HCT116 (cell line): ENCODE results near the gene MYOZ2. TPM values are rescaled to one million over a fixed set of nuclear protein-coding genes. Genes with fewer than 3 reads are reported as not detected.

ENCODE experiments used
- ATAC-seq: fragments of 200-7000 bp; cut with Tn5 transposase; 2 replicates; pipeline ENCODE4 v1.9.1; 2020; ENCODE audit warnings: mild to moderate bottlenecking, moderate library complexity
- BruUV-seq: library from RNA; stranded (reverse); fragments of 400-500 nt; replicated peaks from 2 replicates; lab custom pipeline; 2021; lab: Mats Ljungman, UMichigan
- CTCF ChIA-PET: fragments of 300-600 bp; sonication (Branson Sonifier 250); formaldehyde crosslinking; loops from one replicate; lab custom pipeline; 2021; ENCODE audit warnings: antibody characterized with exemption; lab: Charles Lee
- POLR2A ChIA-PET: fragments of 300-600, 350-600 bp; sonication (Branson Sonifier 250); formaldehyde crosslinking; loops from one replicate; lab custom pipeline; 2021; ENCODE audit warnings: antibody characterized with exemption; lab: Charles Lee
- RAD21 ChIA-PET, 2 experiments: fragments of 300-600 bp; sonication (Branson Sonifier 250); formaldehyde crosslinking; loops; one replicate each; lab custom pipeline; 2023; ENCODE audit warnings: low total read pairs in 2 of 2; ENCODE audit not compliant: uncharacterized antibody in 2 of 2, unreplicated experiment in 2 of 2, low non-redundant PET in 1 of 2; lab: Charles Lee
- DNase-seq: peaks from one replicate; pipeline ENCODE4 v3.0.0-alpha.2; 2010; ENCODE audit warnings: low read depth, low spot score
- H2AFZ ChIP-seq: fragments of 200-600 bp; shearing (Covaris generic), sonication (generic); 2 replicates; pipeline ENCODE4 v1.6.1; 2017; ENCODE audit warnings: low read depth, mixed run types, mixed read lengths, antibody characterized with exemption, low read length; ENCODE audit not compliant: poor library complexity, severe bottlenecking
- H3K27ac ChIP-seq: 2 replicates; pipeline ENCODE4 v1.5.1; 2012; ENCODE audit warnings: low read depth, low read length
- H3K27me3 ChIP-seq: fragments of 200-600 bp; sonication (generic); 2 replicates; pipeline ENCODE4 v1.6.1; 2016; ENCODE audit warnings: mixed run types, low read length, mixed read lengths; ENCODE audit not compliant: insufficient read depth
- H3K36me3 ChIP-seq, 2 experiments: fragments of 200-500 bp in 1 of 2; fragments of 200-600 bp in 1 of 2; sonication (Bioruptor generic) in 1 of 2; sonication (generic) in 1 of 2; 2 replicates each; pipeline versions ENCODE4 v1.5.1 to v1.6.1; 2014 to 2016; ENCODE audit warnings: low read length in 2 of 2, inconsistent platforms in 1 of 2, mixed read lengths in 1 of 2, mixed run types in 1 of 2; ENCODE audit not compliant: insufficient read depth in 2 of 2, control insufficient read depth in 1 of 2
- H3K4me1 ChIP-seq, 2 experiments: fragments of 200-600 bp in 1 of 2; sonication (generic) in 1 of 2; 2 replicates each; pipeline versions ENCODE4 v1.5.1 to v1.6.1; 2012 to 2017; ENCODE audit warnings: low read length in 2 of 2, inconsistent platforms in 1 of 2, mild to moderate bottlenecking in 1 of 2, mixed read lengths in 1 of 2, mixed run types in 1 of 2, moderate library complexity in 1 of 2; ENCODE audit not compliant: insufficient read depth in 2 of 2, control insufficient read depth in 1 of 2
- H3K4me2 ChIP-seq: fragments of 200-600 bp; sonication (generic); 2 replicates; pipeline ENCODE4 v1.6.1; 2017; ENCODE audit warnings: mixed run types, low read length, mixed read lengths
- H3K4me3 ChIP-seq, 2 experiments: fragments of 200-600 bp in 1 of 2; sonication (generic) in 1 of 2; replicated peaks in 1 of 2; 2 replicates each; pipeline ENCODE4 v1.5.1; 2011 to 2016; ENCODE audit warnings: low read length in 2 of 2, control low read depth in 1 of 2, low read depth in 1 of 2, mild to moderate bottlenecking in 1 of 2, mixed read lengths in 1 of 2, mixed run types in 1 of 2
- H3K79me2 ChIP-seq: fragments of 200-600 bp; sonication (generic); 2 replicates; pipeline ENCODE4 v1.6.1; 2017; ENCODE audit warnings: mild to moderate bottlenecking, mixed run types, low read length, moderate library complexity, mixed read lengths; ENCODE audit not compliant: insufficient read depth
- H3K9ac ChIP-seq: fragments of 200-600 bp; sonication (generic); 2 replicates; pipeline ENCODE4 v1.6.1; 2016; ENCODE audit warnings: low read length, mixed read lengths
- H3K9me2 ChIP-seq: fragments of 200-600 bp; sonication (generic), shearing (Covaris generic); 2 replicates; pipeline ENCODE4 v1.6.1; 2017; ENCODE audit warnings: mixed run types, mild to moderate bottlenecking, moderate library complexity; ENCODE audit not compliant: insufficient read depth
- H3K9me3 ChIP-seq, 2 experiments: fragments of 200-500 bp in 1 of 2; fragments of 200-600 bp in 1 of 2; sonication (Bioruptor generic) in 1 of 2; sonication (generic) in 1 of 2; 2 replicates each; pipeline ENCODE4 v1.6.1; 2014 to 2017; ENCODE audit warnings: low read length in 2 of 2, mixed read lengths in 2 of 2, inconsistent platforms in 1 of 2, low read depth in 1 of 2, mild to moderate bottlenecking in 1 of 2, mixed run types in 1 of 2, moderate library complexity in 1 of 2; ENCODE audit not compliant: control insufficient read depth in 1 of 2, insufficient read depth in 1 of 2
- H4K20me1 ChIP-seq: fragments of 200-600 bp; sonication (generic), shearing (Covaris generic); 2 replicates; pipeline ENCODE4 v1.6.1; 2017; ENCODE audit warnings: mixed run types, mild to moderate bottlenecking, moderate library complexity; ENCODE audit not compliant: insufficient read depth
- EZH2 ChIP-seq: fragments of 200-600 bp; sonication (generic); IDR thresholded peaks from 2 replicates; pipeline ENCODE4 v1.6.1; 2017; ENCODE audit warnings: antibody characterized with exemption, mixed run types
- FOSL1 ChIP-seq: IDR thresholded peaks from 2 replicates; pipeline ENCODE4 v1.6.1; 2012; ENCODE audit warnings: low read depth
- POLR2A ChIP-seq: IDR thresholded peaks from 2 replicates; pipeline ENCODE4 v1.7.0; 2011; ENCODE audit warnings: borderline replicate concordance; ENCODE audit not compliant: insufficient read depth, insufficient read length; ENCODE audit errors: extremely low read depth
- RAD21 ChIP-seq: IDR thresholded peaks from 2 replicates; pipeline ENCODE4 v1.6.1; 2012; ENCODE audit warnings: low read depth, mild to moderate bottlenecking
- SP1 ChIP-seq: IDR thresholded peaks from 2 replicates; pipeline ENCODE4 v1.6.1; 2012; ENCODE audit warnings: low read depth
- YY1 ChIP-seq: IDR thresholded peaks from 2 replicates; pipeline ENCODE4 v1.6.1; 2011; ENCODE audit warnings: low read length, low read depth, moderate library complexity, mild to moderate bottlenecking; ENCODE audit not compliant: insufficient replicate concordance; ENCODE audit errors: extremely low read depth
- ZFX ChIP-seq: fragments of 450-650 bp; IDR thresholded peaks from 2 replicates; pipeline ENCODE4 v1.6.1; 2017
- intact Hi-C: fragments of 100-400 bp; cut with micrococcal nuclease; formaldehyde crosslinking; loops from 2 replicates; pipeline ENCODE4 v1.10.0; 2022
- total RNA-seq: library from RNA; stranded (reverse); gene quantifications from one replicate; pipeline ENCODE4 v1.2.1, GENCODE V29; 2021; ENCODE audit not compliant: unreplicated experiment
- TF ChIP-seq, protein P1 (sequence below): IDR thresholded peaks from 2 replicates; pipeline ENCODE4 v1.6.1; 2012; ENCODE audit warnings: low read depth
- TF ChIP-seq, protein P2 (sequence below): IDR thresholded peaks from 2 replicates; pipeline ENCODE4 v1.6.1; 2012
- TF ChIP-seq, protein P3 (sequence below): IDR thresholded peaks from 2 replicates; pipeline ENCODE4 v1.6.1; 2011; ENCODE audit warnings: mild to moderate bottlenecking, low read length, moderate library complexity; ENCODE audit not compliant: insufficient replicate concordance; ENCODE audit errors: extremely low read depth

MYOZ2 gene
- total RNA-seq, 1 experiment from 2014 or later: not detected

DNA sequence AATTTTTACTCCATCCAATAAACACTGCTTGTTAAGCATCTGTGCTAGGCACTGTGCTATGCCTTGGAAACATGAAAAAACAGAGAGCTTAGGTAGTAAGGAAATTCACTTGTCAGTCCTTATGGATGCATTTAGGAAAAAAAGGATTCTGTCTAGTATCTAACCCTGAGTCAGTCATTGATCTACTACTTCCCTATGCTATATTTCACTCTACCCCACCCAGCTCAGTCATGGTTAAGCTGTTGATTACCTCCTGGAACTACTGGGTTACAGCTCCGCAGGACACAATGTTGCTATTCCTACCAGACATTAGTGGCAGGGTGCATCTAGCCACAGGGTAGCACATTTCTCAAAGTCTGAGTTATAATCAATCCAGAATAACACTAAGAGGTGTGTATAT, 74.0 kb downstream of the MYOZ2 start (continued):
- TF ChIP-seq, protein P1, sequence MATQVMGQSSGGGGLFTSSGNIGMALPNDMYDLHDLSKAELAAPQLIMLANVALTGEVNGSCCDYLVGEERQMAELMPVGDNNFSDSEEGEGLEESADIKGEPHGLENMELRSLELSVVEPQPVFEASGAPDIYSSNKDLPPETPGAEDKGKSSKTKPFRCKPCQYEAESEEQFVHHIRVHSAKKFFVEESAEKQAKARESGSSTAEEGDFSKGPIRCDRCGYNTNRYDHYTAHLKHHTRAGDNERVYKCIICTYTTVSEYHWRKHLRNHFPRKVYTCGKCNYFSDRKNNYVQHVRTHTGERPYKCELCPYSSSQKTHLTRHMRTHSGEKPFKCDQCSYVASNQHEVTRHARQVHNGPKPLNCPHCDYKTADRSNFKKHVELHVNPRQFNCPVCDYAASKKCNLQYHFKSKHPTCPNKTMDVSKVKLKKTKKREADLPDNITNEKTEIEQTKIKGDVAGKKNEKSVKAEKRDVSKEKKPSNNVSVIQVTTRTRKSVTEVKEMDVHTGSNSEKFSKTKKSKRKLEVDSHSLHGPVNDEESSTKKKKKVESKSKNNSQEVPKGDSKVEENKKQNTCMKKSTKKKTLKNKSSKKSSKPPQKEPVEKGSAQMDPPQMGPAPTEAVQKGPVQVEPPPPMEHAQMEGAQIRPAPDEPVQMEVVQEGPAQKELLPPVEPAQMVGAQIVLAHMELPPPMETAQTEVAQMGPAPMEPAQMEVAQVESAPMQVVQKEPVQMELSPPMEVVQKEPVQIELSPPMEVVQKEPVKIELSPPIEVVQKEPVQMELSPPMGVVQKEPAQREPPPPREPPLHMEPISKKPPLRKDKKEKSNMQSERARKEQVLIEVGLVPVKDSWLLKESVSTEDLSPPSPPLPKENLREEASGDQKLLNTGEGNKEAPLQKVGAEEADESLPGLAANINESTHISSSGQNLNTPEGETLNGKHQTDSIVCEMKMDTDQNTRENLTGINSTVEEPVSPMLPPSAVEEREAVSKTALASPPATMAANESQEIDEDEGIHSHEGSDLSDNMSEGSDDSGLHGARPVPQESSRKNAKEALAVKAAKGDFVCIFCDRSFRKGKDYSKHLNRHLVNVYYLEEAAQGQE: no peak
- no peak for TF ChIP-seq EZH2
- no peak for TF ChIP-seq ZFX
- no peak for TF ChIP-seq RAD21
- TF ChIP-seq, protein P2, sequence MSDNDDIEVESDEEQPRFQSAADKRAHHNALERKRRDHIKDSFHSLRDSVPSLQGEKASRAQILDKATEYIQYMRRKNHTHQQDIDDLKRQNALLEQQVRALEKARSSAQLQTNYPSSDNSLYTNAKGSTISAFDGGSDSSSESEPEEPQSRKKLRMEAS: no peak
- TF ChIP-seq, protein P3, sequence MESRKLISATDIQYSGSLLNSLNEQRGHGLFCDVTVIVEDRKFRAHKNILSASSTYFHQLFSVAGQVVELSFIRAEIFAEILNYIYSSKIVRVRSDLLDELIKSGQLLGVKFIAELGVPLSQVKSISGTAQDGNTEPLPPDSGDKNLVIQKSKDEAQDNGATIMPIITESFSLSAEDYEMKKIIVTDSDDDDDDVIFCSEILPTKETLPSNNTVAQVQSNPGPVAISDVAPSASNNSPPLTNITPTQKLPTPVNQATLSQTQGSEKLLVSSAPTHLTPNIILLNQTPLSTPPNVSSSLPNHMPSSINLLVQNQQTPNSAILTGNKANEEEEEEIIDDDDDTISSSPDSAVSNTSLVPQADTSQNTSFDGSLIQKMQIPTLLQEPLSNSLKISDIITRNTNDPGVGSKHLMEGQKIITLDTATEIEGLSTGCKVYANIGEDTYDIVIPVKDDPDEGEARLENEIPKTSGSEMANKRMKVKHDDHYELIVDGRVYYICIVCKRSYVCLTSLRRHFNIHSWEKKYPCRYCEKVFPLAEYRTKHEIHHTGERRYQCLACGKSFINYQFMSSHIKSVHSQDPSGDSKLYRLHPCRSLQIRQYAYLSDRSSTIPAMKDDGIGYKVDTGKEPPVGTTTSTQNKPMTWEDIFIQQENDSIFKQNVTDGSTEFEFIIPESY: no peak
- no peak for TF ChIP-seq FOSL1
- TF ChIP-seq SP1: no peak

DNA sequence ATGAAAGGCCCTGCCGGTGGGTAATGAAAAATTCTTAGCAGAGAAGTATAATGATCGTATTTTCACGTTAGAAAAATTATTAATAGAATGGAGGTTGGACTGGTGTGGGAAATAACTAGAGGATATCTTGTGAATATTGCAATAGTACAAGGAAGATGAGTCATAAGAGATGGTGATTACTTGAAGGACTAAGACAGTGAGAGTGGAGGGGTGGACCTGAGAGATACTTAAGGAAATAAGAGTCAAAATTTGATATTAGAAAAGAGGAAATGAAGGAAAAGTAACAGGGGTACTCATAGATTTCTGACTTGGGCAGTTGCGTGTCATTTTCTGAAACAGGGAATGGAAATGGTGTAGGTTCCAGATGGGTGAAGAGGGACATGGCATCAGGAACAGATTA, 75.1 kb downstream of the MYOZ2 start:
- peak overlapping the region; percentile 80 for H3K4me2 ChIP-seq
- no peaks in the 10 kb centered on the region for H3K27me3 ChIP-seq
- peak overlapping the region in 1 of 2 experiments; percentile 67; a peak in 3 of 4 replicates for H3K4me3 ChIP-seq
- BruUV-seq: no TSS peak
- H2AFZ ChIP-seq: no peak overlapping the region
- H3K27ac ChIP-seq: no peak overlapping the region
- intact Hi-C loops: loop anchor here (5.0 kb wide), 1 partner anchor 108 kb away; no protein-coding TSS in a partner anchor
- H3K4me1 ChIP-seq: peaks cover 11 to 35% of the 10 kb centered on the region in 2 experiments
- H3K9me3 ChIP-seq: no peaks in the 10 kb centered on the region
- ChIA-PET CTCF (no interaction called here), RAD21 (no interaction called here), POLR2A (no interaction called here)
- no peaks in the 10 kb centered on the region for H3K9me2 ChIP-seq
- TF ChIP-seq POLR2A (no peak), FOSL1 (no peak), YY1 (no peak)
- TF ChIP-seq, protein P2: no peak
- TF ChIP-seq, protein P3: no peak
- ATAC-seq (no peak), DNase-seq (no peak)
- no peaks in the 10 kb centered on the region for H4K20me1 ChIP-seq
- peaks cover 37% of the 10 kb centered on the region for H3K79me2 ChIP-seq
- peak overlapping the region; percentile 51; the same call in 1 of the 2 replicates for H3K9ac ChIP-seq
- H3K36me3 ChIP-seq: no peaks in the 10 kb centered on the region
